Measurements from ENCODE around the gene GBGT1. TPM values are rescaled to one million over a fixed set of nuclear protein-coding genes. Genes with fewer than 3 reads are reported as not detected.
A peak's percentile ranks its signal among the peaks of the same experiment; 100 is the strongest.

GBGT1 gene
- total and polyA plus RNA-seq, 9 of the 15 experiments (the other 6 are each of a cell fraction or from before 2014, with no cell fraction given) = 0.55 to 25.8 (median 13.7) TPM

DNA sequence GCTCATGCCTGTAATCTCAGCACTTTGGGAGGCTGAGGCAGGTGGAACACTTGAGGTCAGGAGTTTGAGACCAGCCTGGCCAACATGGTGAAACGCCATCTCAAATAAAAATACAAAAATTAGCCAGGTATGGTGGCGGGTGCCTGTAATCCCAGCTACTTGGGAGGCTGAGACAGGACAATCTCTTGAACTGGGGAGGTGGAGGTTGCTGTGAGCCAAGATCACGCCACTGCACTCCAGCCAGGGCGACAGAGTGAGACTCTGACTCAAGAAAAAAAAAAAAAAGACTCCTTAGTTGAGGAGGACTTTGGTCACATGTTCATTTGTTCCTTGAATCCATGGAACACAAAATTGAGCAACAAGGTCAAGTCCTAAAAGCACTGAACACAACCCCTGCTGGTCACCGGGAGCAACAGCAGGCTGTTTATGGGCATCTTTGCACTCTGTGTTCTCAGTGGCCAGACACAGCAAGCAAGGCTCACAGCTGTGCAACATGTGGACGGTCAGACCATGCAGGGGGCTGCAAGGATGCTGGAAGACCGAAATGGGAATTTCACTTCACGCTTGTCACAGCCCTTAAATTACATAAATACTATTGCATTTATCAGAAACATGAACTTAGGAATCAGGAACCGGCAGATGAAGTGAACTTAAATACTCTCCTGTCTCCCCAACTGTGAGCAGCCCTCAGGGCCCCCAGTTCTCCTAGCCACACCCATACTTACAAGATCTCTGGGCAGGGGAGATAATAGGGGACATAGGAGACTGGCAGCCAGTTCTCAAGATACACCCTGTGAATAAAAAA lies 2.8 kb downstream of the GBGT1 start (continued):
- TF ChIP-seq ZNF318 (IDR thresholded peaks at IDR 0.05; ENCODE audit: borderline replicate concordance in 1 of 2, low read depth in 1 of 2) = no peak
- TF ChIP-seq POLR3A (IDR thresholded peaks at IDR 0.05; ENCODE audit: borderline replicate concordance, extremely low read depth, insufficient read depth, insufficient read length) = no peak
- no peak for TF ChIP-seq ZNF41 (CRISPR knock-in tag; conservative IDR thresholded peaks at IDR 0.05)
- TF ChIP-seq MAFK (IDR thresholded peaks at IDR 0.05; ENCODE audit: low read length) = no peak
- TF ChIP-seq, protein P1, sequence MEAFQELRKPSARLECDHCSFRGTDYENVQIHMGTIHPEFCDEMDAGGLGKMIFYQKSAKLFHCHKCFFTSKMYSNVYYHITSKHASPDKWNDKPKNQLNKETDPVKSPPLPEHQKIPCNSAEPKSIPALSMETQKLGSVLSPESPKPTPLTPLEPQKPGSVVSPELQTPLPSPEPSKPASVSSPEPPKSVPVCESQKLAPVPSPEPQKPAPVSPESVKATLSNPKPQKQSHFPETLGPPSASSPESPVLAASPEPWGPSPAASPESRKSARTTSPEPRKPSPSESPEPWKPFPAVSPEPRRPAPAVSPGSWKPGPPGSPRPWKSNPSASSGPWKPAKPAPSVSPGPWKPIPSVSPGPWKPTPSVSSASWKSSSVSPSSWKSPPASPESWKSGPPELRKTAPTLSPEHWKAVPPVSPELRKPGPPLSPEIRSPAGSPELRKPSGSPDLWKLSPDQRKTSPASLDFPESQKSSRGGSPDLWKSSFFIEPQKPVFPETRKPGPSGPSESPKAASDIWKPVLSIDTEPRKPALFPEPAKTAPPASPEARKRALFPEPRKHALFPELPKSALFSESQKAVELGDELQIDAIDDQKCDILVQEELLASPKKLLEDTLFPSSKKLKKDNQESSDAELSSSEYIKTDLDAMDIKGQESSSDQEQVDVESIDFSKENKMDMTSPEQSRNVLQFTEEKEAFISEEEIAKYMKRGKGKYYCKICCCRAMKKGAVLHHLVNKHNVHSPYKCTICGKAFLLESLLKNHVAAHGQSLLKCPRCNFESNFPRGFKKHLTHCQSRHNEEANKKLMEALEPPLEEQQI (IDR thresholded peaks at IDR 0.05) = no peak
- TF ChIP-seq PTBP1 (IDR thresholded peaks at IDR 0.05; ENCODE audit: low read depth, low read length) = no peak
- TF ChIP-seq PPARD (CRISPR knock-in tag; IDR thresholded peaks at IDR 0.05) = no peak
- TF ChIP-seq, protein P2, sequence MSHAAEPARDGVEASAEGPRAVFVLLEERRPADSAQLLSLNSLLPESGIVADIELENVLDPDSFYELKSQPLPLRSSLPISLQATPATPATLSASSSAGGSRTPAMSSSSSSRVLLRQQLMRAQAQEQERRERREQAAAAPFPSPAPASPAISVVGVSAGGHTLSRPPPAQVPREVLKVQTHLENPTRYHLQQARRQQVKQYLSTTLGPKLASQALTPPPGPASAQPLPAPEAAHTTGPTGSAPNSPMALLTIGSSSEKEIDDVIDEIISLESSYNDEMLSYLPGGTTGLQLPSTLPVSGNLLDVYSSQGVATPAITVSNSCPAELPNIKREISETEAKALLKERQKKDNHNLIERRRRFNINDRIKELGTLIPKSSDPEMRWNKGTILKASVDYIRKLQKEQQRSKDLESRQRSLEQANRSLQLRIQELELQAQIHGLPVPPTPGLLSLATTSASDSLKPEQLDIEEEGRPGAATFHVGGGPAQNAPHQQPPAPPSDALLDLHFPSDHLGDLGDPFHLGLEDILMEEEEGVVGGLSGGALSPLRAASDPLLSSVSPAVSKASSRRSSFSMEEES (CRISPR knock-in tag; IDR thresholded peaks at IDR 0.05) = peak; percentile 49; the same call in 1 of the 2 replicates
- TF ChIP-seq PML (IDR thresholded peaks at IDR 0.05; ENCODE audit: low read length) = no peak
- TF ChIP-seq CEBPG (CRISPR knock-in tag; IDR thresholded peaks at IDR 0.05) = peak; percentile 90
- TF ChIP-seq CEBPG (tag; conservative IDR thresholded peaks at IDR 0.05 in 1 of 2, IDR thresholded peaks at IDR 0.05 in 1 of 2) = peak; percentile 79 to 89
- no peak for TF ChIP-seq MECOM (CRISPR knock-in tag; IDR thresholded peaks at IDR 0.05)
- 0 out of 2 replicates have a peak, but pooled peaks have one; percentile 31 for TF ChIP-seq ZNF766 (CRISPR knock-in tag; conservative IDR thresholded peaks at IDR 0.05)
- TF ChIP-seq ZNF77 (CRISPR knock-in tag; IDR thresholded peaks at IDR 0.05) = no peak

Data from K562 (cell line).